K562 (cell line): Measurements from ENCODE around the gene SLC7A1. TPM values are rescaled to one million over a fixed set of nuclear protein-coding genes. Genes with fewer than 3 reads are reported as not detected.
A peak's percentile ranks its signal among the peaks of the same experiment; 100 is the strongest.

Experiments
- ATAC-seq: fragments of 200-7000 bp; cut with Tn5 transposase; 3 replicates; pipeline ENCODE4 v1.9.1; 2020; ENCODE audit warnings: moderate library complexity
- Bru-seq: library from RNA; stranded (reverse); fragments of 400-500 nt; gene quantifications from one replicate; lab custom pipeline; 2021; lab: Mats Ljungman, UMichigan
- BruChase-seq, 2 experiments: library from RNA; stranded (reverse); fragments of 400-500 nt; gene quantifications; one replicate each; lab custom pipeline; 2021; lab: Mats Ljungman, UMichigan
- BruUV-seq: library from RNA; stranded (reverse); fragments of 400-500 nt; replicated peaks from 2 replicates; lab custom pipeline; 2021; lab: Mats Ljungman, UMichigan
- CTCF ChIA-PET: fragments of 300-600 bp; formaldehyde crosslinking; extraction: SDS; loops from one replicate; lab custom pipeline; 2021; ENCODE audit warnings: low intra/inter-chr PET ratio; lab: Yijun Ruan, JAX
- POLR2A ChIA-PET: fragments of 300-600, 350-650 bp; sonication (Branson Sonifier 250); formaldehyde crosslinking; extraction: SDS; loops from one replicate; lab custom pipeline; 2021; ENCODE audit warnings: antibody characterized with exemption, inconsistent platforms; lab: Yijun Ruan, JAX
- DNase-seq, 4 experiments: peaks; one replicate each; pipeline versions ENCODE4 v3.0.0 to v3.0.0-alpha.2; 2011 to 2018; ENCODE audit warnings: low spot score in 3 of 4, mixed read lengths in 3 of 4; ENCODE audit errors: extremely low read depth in 1 of 4
- FAIRE-seq: peaks from 2 replicates; lab custom pipeline; 2011; peaks lifted over from hg19 to GRCh38; lab: Jason Lieb, UNC
- H2AFZ ChIP-seq: 2 replicates; pipeline ENCODE4 v1.6.0; 2011; ENCODE audit warnings: low read depth, low read length, control low read depth, inconsistent platforms
- H3K27ac ChIP-seq: fragments of 200-600 bp; 3 replicates; pipeline ENCODE4 v1.8.0; 2011; ENCODE audit warnings: low read depth, mild to moderate bottlenecking, control low read depth, inconsistent platforms, low read length, moderate library complexity, mixed read lengths; ENCODE audit errors: extremely low read depth
- H3K27me3 ChIP-seq, 2 experiments: fragments of 300-600 bp in 1 of 2; 2 replicates in 1 of 2; 3 replicates in 1 of 2; pipeline versions ENCODE4 v1.6.0 to v1.8.0; 2011; ENCODE audit warnings: inconsistent platforms in 2 of 2, low read length in 2 of 2, mild to moderate bottlenecking in 1 of 2, mixed read lengths in 1 of 2, moderate library complexity in 1 of 2; ENCODE audit not compliant: control insufficient read depth in 2 of 2, insufficient read depth in 2 of 2
- H3K36me3 ChIP-seq: fragments of 300-600 bp; 3 replicates; pipeline ENCODE4 v1.8.0; 2011; ENCODE audit warnings: mild to moderate bottlenecking, low read length, inconsistent platforms; ENCODE audit not compliant: control insufficient read depth, insufficient read depth
- H3K4me1 ChIP-seq, 2 experiments: fragments of 200-600 bp in 1 of 2; replicated peaks in 1 of 2; 2 replicates in 1 of 2; 3 replicates in 1 of 2; pipeline versions ENCODE4 v1.5.1 to v1.8.0; 2011; ENCODE audit warnings: inconsistent platforms in 2 of 2, low read length in 2 of 2, mild to moderate bottlenecking in 1 of 2, mixed read lengths in 1 of 2, moderate library complexity in 1 of 2; ENCODE audit not compliant: control insufficient read depth in 2 of 2, insufficient read depth in 2 of 2
- H3K4me2 ChIP-seq: 2 replicates; pipeline ENCODE4 v1.6.1; 2011; ENCODE audit warnings: low read length, control low read depth, inconsistent platforms, mixed read lengths; ENCODE audit not compliant: insufficient read depth
- H3K4me3 ChIP-seq: fragments of 200-600 bp; sonication (generic), shearing (Covaris generic); 2 replicates; pipeline ENCODE4 v1.5.1; 2016; ENCODE audit warnings: control low read depth, inconsistent platforms
- H3K79me2 ChIP-seq: fragments of 200-600 bp; 3 replicates; pipeline ENCODE4 v1.8.0; 2011; ENCODE audit warnings: low read length, inconsistent platforms; ENCODE audit not compliant: control insufficient read depth, insufficient read depth
- H3K9ac ChIP-seq, 2 experiments: 2 replicates each; pipeline versions ENCODE4 v1.6.0 to v1.6.1; 2011; ENCODE audit warnings: low read depth in 2 of 2, low read length in 2 of 2, control low read depth in 1 of 2, inconsistent platforms in 1 of 2, mild to moderate bottlenecking in 1 of 2, mixed read lengths in 1 of 2; ENCODE audit not compliant: insufficient read depth in 1 of 2
- H3K9me1 ChIP-seq: one replicate; pipeline ENCODE4 v1.6.0; 2011; ENCODE audit warnings: inconsistent platforms, mild to moderate bottlenecking, low read length, moderate library complexity; ENCODE audit not compliant: control insufficient read depth, insufficient read depth
- H3K9me3 ChIP-seq: replicated peaks from 2 replicates; pipeline ENCODE4 v1.5.1; 2011; ENCODE audit warnings: low read depth, low read length, inconsistent platforms; ENCODE audit not compliant: control insufficient read depth, insufficient read depth
- H4K20me1 ChIP-seq: replicated peaks from 2 replicates; pipeline ENCODE4 v1.6.1; 2011; ENCODE audit warnings: low read length, inconsistent platforms, mixed read lengths; ENCODE audit not compliant: control insufficient read depth, insufficient read depth
- BRD9 ChIP-seq: fragments of 450-650 bp; IDR thresholded peaks from 2 replicates; pipeline ENCODE4 v1.6.1; 2018; ENCODE audit warnings: low read depth; ENCODE audit not compliant: partially characterized antibody
- E2F3 ChIP-seq: fragments of 250-450 bp; sonication (Bioruptor Pico); IDR thresholded peaks from 2 replicates; pipeline ENCODE4 v1.4.0; 2020; ENCODE audit warnings: mild to moderate bottlenecking
- EGR1 ChIP-seq: fragments of 450-650 bp; conservative IDR thresholded peaks from 2 replicates; pipeline ENCODE4 v1.6.1; 2017; ENCODE audit warnings: mild to moderate bottlenecking
- ESRRB ChIP-seq: fragments of 250-450 bp; sonication (Bioruptor Pico); IDR thresholded peaks from 2 replicates; pipeline ENCODE4 v1.5.0; 2020; ENCODE audit warnings: mild to moderate bottlenecking, moderate library complexity, borderline replicate concordance
- FOSL1 ChIP-seq: fragments of 200-800 bp; sonication (Bioruptor generic); conservative IDR thresholded peaks from 2 replicates; pipeline ENCODE4 v1.6.1; 2016; ENCODE audit warnings: missing genetic modification characterization, missing compliant biosample characterization
- KDM1A ChIP-seq, 2 experiments: fragments of 450-650 bp; IDR thresholded peaks; 2 replicates each; pipeline ENCODE4 v1.6.1; 2016; ENCODE audit warnings: mild to moderate bottlenecking in 2 of 2
- NFYB ChIP-seq: IDR thresholded peaks from 2 replicates; pipeline ENCODE4 v1.6.1; 2011; ENCODE audit warnings: mild to moderate bottlenecking, moderate library complexity; ENCODE audit not compliant: insufficient read length; ENCODE audit errors: extremely low read depth
- POLR2G ChIP-seq: fragments of 200-400 bp; formaldehyde crosslinking; IDR thresholded peaks from 2 replicates; pipeline ENCODE4 v1.6.1; 2017; ENCODE audit warnings: low read depth, mild to moderate bottlenecking, antibody characterized with exemption, low read length, moderate library complexity
- SRSF9 ChIP-seq: fragments of 200-400 bp; formaldehyde crosslinking; IDR thresholded peaks from 2 replicates; pipeline ENCODE4 v1.6.1; 2017; ENCODE audit warnings: low read depth, low read length, borderline replicate concordance
- TAF9B ChIP-seq: fragments of 450-650 bp; IDR thresholded peaks from 2 replicates; pipeline ENCODE4 v1.6.1; 2018; ENCODE audit warnings: mild to moderate bottlenecking; ENCODE audit not compliant: partially characterized antibody
- ZBED1 ChIP-seq: IDR thresholded peaks from 2 replicates; pipeline ENCODE4 v1.6.1; 2014
- ZFP36 ChIP-seq: fragments of 150-350 bp; IDR thresholded peaks from 2 replicates; pipeline ENCODE4 v1.6.1; 2018; ENCODE audit warnings: low read length, low read depth; ENCODE audit not compliant: partially characterized antibody
- WGBS: fragments of 100-300 bp; shearing (Covaris generic); methylation state at CpG from one replicate; pipeline ENCODE4 v1.1.6; 2016; ENCODE audit warnings: low coverage, mixed read lengths; ENCODE audit not compliant: insufficient coverage; ENCODE audit errors: missing lambda C conversion rate; 5-methylcytosine and 5-hydroxymethylcytosine counted together
- in situ Hi-C: fragments of 300-500 bp; cut with MboI; formaldehyde crosslinking; loops from 4 replicates; pipeline ENCODE4 v1.15.0; 2018; ENCODE audit warnings: inconsistent platforms, mixed read lengths
- intact Hi-C: fragments of 100-400 bp; cut with micrococcal nuclease; formaldehyde crosslinking; loops from 2 replicates; pipeline ENCODE4 v1.14.2; 2022
- long read RNA-seq, 3 experiments: library from polyadenylated mRNA in 2 of 3; library from RNA in 1 of 3; unstranded in 2 of 3; stranded (forward) in 1 of 3; transcript quantifications; one replicate each; pipeline ENCODE4 v2.0.0, GENCODE V29; 2019 to 2022
- polyA minus RNA-seq, 3 experiments: library from RNA; depleted of rRNA, polyadenylated mRNA; stranded (reverse); fragments of >200 nt; gene quantifications; 2 replicates each; pipeline ENCODE4 v1.2.3, GENCODE V29; 2011
- polyA plus RNA-seq, 8 experiments: library from polyadenylated mRNA; depleted of rRNA in 4 of 8; stranded (reverse) in 5 of 8; unstranded in 3 of 8; fragments of >200 nt; fragmentation: Nextera tagmentation in 2 of 8; fragmentation: Illumina TruSeq in 1 of 8; extraction: Ambion mirVana in 2 of 8; extraction: Trizol in 1 of 8; gene quantifications; 2 replicates each; pipeline versions ENCODE4 v1.2.1 to v1.2.3, GENCODE V29; 2011 to 2014; ENCODE audit warnings: inconsistent platforms in 1 of 8, missing spikeins in 1 of 8
- total RNA-seq, 7 experiments: library from RNA; depleted of rRNA in 6 of 7; stranded (reverse); fragments of >200 nt in 6 of 7; fragmentation: Illumina TruSeq in 2 of 7; extraction: Trizol in 2 of 7; gene quantifications; 2 replicates each; pipeline versions ENCODE4 v1.2.1 to v1.2.3, GENCODE V29; 2011 to 2021; ENCODE audit warnings: low replicate concordance in 1 of 7
- TF ChIP-seq, protein P1 (sequence below), 2 experiments: IDR thresholded peaks; 2 replicates each; pipeline ENCODE4 v1.6.1; 2011; ENCODE audit warnings: borderline replicate concordance in 1 of 2, control low read depth in 1 of 2, low read depth in 1 of 2, low read length in 1 of 2, mild to moderate bottlenecking in 1 of 2, mixed read lengths in 1 of 2, moderate library complexity in 1 of 2; ENCODE audit not compliant: insufficient read depth in 1 of 2, insufficient read length in 1 of 2, poor library complexity in 1 of 2, severe bottlenecking in 1 of 2; ENCODE audit errors: extremely low read depth in 1 of 2
- TF ChIP-seq, protein P2 (sequence below): sonication (generic); formaldehyde crosslinking; IDR thresholded peaks from 2 replicates; pipeline ENCODE4 v1.8.0; 2022; ENCODE audit warnings: mild to moderate bottlenecking, low read depth, missing genetic modification reagents

SLC7A1 gene
- total RNA-seq (2011; cell fraction: chromatin; rRNA removed; ENCODE audit: low replicate concordance) = 52.2 and 97.5 TPM in 2 replicates
- 63.0 and 63.5 TPM in 2 replicates for total RNA-seq (2011; cell fraction: nucleolus; rRNA removed)
- 73.4 and 74.0 TPM in 2 replicates for total RNA-seq (2011; cell fraction: nucleoplasm; rRNA removed)
- total RNA-seq (2014; rRNA removed) (12.7 and 16.0 TPM in 2 replicates), total RNA-seq (2014; rRNA removed; fragmentation: Illumina TruSeq; extraction: Trizol) (10.1 and 10.8 TPM in 2 replicates), total RNA-seq (2015; rRNA removed; fragmentation: Illumina TruSeq; extraction: Trizol) (7.1 and 7.5 TPM in 2 replicates), total RNA-seq (2021) (57.0 and 69.7 TPM in 2 replicates), polyA plus RNA-seq (2011; rRNA removed) (8.0 and 10.2 TPM in 2 replicates), polyA plus RNA-seq (2014; fragmentation: Illumina TruSeq; extraction: Trizol) (33.3 and 35.7 TPM in 2 replicates), polyA plus RNA-seq (2014; fragmentation: Nextera tagmentation; extraction: Ambion mirVana) (1 to 10 TPM; 3.3 to 4.6 TPM), polyA plus RNA-seq (2014; rRNA removed) (16.3 TPM in 2 replicates), polyA minus RNA-seq (2011; rRNA and poly(A)+ RNA removed) (12.2 and 13.9 TPM in 2 replicates), Bru-seq, nascent RNA (percentile 82 among the genes with signal in this experiment), BruChase-seq, experiment 1, labeled RNA remaining after a 2-hour chase (percentile 88 among the genes with signal in this experiment), BruChase-seq, experiment 2, labeled RNA remaining after a 6-hour chase (percentile 87 among the genes with signal in this experiment)
- 10.2 and 10.3 TPM in 2 replicates for polyA plus RNA-seq (2011; cell fraction: cytosol; rRNA removed)
- 29.0 and 33.7 TPM in 2 replicates for polyA plus RNA-seq (2011; cell fraction: nucleus; rRNA removed)
- polyA plus RNA-seq (2012) = 16.6 and 30.7 TPM in 2 replicates
- polyA minus RNA-seq (2011; cell fraction: cytosol; rRNA and poly(A)+ RNA removed) = 20.3 and 27.4 TPM in 2 replicates
- polyA minus RNA-seq (2011; cell fraction: nucleus; rRNA and poly(A)+ RNA removed) = 19.1 and 25.2 TPM in 2 replicates
- long read RNA-seq, experiment 1, full-length matches to known transcripts = 3 of 178 reads
- long read RNA-seq, experiment 1, partial matches to known transcripts = 14 of 178 reads
- long read RNA-seq, experiment 1, other reads (novel, unspliced or antisense) = 161 of 178 reads
- long read RNA-seq, experiment 2, full-length matches to known transcripts = 4 of 32 reads
- long read RNA-seq, experiment 2, partial matches to known transcripts = 4 of 32 reads
- long read RNA-seq, experiment 2, other reads (novel, unspliced or antisense) = 24 of 32 reads
- long read RNA-seq, experiment 3, partial matches to known transcripts = 0 of 9 reads
- long read RNA-seq, experiment 3, other reads (novel, unspliced or antisense) = 9 of 9 reads

DNA sequence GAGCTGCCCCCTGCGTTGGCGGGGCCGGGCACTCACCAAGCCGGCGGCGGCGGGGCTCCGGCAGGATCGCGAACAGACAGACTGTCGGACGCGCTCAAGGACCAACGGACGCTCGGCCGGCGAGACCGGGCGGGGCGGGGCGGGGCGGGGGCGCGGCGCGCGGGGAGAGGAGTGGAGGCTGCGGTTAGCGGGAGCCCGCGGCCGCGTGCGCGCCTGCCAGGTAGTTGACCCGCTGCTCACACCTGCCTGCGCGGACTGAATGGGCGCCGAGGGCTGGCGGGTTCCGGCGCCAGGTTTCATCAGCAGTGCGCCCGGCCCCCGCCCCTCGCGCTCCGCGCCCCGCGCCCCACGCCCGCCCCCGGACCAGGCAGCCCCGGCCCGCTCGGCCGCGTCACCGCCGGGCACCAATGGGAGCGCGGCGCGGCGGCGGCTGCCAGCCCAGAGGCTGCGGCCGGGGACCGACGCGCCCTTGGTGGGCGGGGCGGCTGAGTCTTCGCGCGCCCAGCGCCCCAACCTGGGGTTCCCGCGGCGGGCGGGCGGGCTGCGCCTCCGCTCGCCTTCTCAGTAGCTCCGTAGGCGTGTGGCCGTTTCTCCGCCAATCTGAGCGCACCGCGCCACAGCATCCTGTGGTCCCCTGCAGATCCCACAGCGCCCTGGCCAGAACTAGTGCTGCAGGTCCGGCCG lies at the start of gene SLC7A1:
Gene SLC7A1, minus strand, starts transcription at position 309 of the 684 bp plus-strand sequence. CDS start 59,500 bp downstream, outside the sequence.
- ChIA-PET CTCF (no interaction called here), POLR2A (interaction anchor here (1.1 to 1.8 kb wide), 2 partner anchors 12 to 21 kb away, joined by 3 to 6 read pairs; no protein-coding TSS in a partner anchor)
- no TSS peak for BruUV-seq
- Histone ChIP-seq H3K27ac (peak within 1 kb of the TSS; percentile 94), H3K36me3 (peaks cover 9% of the 10 kb centered on the region; the same call in 1 of the 3 replicates), H3K4me1 (peaks cover 10 to 15% of the 10 kb centered on the region in 2 experiments; a peak in 4 of 5 replicates), H4K20me1 (peaks cover 24% of the 10 kb centered on the region), H3K4me3 (peak within 1 kb of the TSS; percentile 84), H3K9ac (peak within 1 kb of the TSS; percentile 97 to 98), H2AFZ (peak within 1 kb of the TSS; percentile 55), H3K79me2 (peaks cover 48% of the 10 kb centered on the region), H3K4me2 (peak within 1 kb of the TSS; percentile 88), H3K9me3 (no peaks in the 10 kb centered on the region), H3K9me1 (peaks cover 5% of the 10 kb centered on the region), H3K27me3 (no peaks in the 10 kb centered on the region; a peak in 1 of 5 replicates)
- ATAC-seq (peak; percentile 95), DNase-seq (peak; percentile 87 to 91 (median 88)), FAIRE-seq (no peak)
- WGBS = under 1% methylated on average over 17 of the region's 98 CpGs
- in situ Hi-C loops (no loop called here), intact Hi-C loops (no loop called here)
- TF ChIP-seq, protein P1, sequence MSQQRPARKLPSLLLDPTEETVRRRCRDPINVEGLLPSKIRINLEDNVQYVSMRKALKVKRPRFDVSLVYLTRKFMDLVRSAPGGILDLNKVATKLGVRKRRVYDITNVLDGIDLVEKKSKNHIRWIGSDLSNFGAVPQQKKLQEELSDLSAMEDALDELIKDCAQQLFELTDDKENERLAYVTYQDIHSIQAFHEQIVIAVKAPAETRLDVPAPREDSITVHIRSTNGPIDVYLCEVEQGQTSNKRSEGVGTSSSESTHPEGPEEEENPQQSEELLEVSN (IDR thresholded peaks at IDR 0.05; ENCODE audit: borderline replicate concordance in 1 of 2, extremely low read depth in 1 of 2, insufficient read depth in 1 of 2, insufficient read length in 1 of 2, low read depth in 1 of 2, low read length in 1 of 2, poor library complexity in 1 of 2, severe bottlenecking in 1 of 2) = peak; percentile 37 to 81
- TF ChIP-seq EGR1 (peak; percentile 40; the same call in 1 of the 2 replicates), SRSF9 (no peak), KDM1A (IDR thresholded peaks at IDR 0.05) (peak in 1 of 2 experiments; percentile 24; a peak in 1 of 4 replicates), POLR2G (peak; percentile 31), ZBED1 (no peak), E2F3 (CRISPR knock-in tag) (0 out of 2 replicates have a peak, but pooled peaks have one; percentile 24), BRD9 (no peak), ZFP36 (no peak), TAF9B (no peak), ESRRB (CRISPR knock-in tag) (no peak), NFYB (peak; percentile 25), FOSL1 (tag) (0 out of 2 replicates have a peak, but pooled peaks have one; percentile 7)
- TF ChIP-seq, protein P2, sequence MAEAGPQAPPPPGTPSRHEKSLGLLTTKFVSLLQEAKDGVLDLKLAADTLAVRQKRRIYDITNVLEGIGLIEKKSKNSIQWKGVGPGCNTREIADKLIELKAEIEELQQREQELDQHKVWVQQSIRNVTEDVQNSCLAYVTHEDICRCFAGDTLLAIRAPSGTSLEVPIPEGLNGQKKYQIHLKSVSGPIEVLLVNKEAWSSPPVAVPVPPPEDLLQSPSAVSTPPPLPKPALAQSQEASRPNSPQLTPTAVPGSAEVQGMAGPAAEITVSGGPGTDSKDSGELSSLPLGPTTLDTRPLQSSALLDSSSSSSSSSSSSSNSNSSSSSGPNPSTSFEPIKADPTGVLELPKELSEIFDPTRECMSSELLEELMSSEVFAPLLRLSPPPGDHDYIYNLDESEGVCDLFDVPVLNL (CRISPR knock-in tag) = no peak
